Stimulated activated memory B cell treated with anti-CD40 and anti-IgM and Interleukin-4, amounts not matched to agents 10 μg/mL and 1 μg/mL and 100 μg/mL, for 72 hours (primary cell): ENCODE data around the gene TBCD.

ENCODE experiments used
- ATAC-seq: fragments of 150-1000 bp; cut with Tn5 transposase; 2 replicates; pipeline ENCODE4 v1.10.0; 2021
- H3K27ac Mint-ChIP-seq: one replicate; pipeline ENCODE4 v1.8.0; 2022; ENCODE audit warnings: mild to moderate bottlenecking, mixed read lengths
- H3K27me3 Mint-ChIP-seq: one replicate; pipeline ENCODE4 v1.8.0; 2022; ENCODE audit warnings: mixed read lengths
- H3K36me3 Mint-ChIP-seq: one replicate; pipeline ENCODE4 v1.8.0; 2022; ENCODE audit warnings: mixed read lengths
- H3K4me1 Mint-ChIP-seq: one replicate; pipeline ENCODE4 v1.8.0; 2022; ENCODE audit warnings: mixed read lengths
- H3K4me3 Mint-ChIP-seq: one replicate; pipeline ENCODE4 v1.8.0; 2022; ENCODE audit warnings: mild to moderate bottlenecking, moderate library complexity, mixed read lengths
- H3K9me3 Mint-ChIP-seq: one replicate; pipeline ENCODE4 v1.8.0; 2022; ENCODE audit warnings: mixed read lengths

Gene TBCD

DNA sequence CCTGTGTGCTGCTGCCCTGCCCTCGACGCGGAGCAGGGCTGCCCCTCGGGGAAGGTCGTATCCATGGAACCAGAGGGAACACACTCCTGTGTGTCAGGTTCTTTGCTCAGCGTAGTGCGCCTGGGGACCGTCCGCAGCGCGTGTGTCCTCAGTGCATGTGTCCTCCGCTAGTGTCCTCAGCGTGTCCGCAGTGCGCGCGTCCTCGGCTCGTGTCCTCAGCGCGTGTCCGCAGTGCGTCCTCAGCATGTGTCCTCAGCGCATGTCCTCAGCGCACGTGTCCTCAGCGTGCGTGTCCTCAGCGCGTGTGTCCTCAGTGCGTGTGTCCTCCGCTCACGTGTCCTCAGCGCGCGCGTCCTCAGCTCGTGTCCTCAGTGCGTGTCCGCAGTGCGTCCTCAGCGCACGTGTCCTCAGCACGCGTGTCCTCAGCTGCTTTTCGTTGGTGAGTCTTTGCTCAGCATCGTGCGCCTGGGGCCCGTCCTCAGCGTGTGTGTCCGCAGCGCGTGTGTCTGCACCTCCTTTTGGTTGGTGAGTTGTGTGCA lies 147.2 kb downstream of the TBCD start:
- Mint-ChIP-seq H3K4me3 (no peak overlapping the region), H3K27ac (no peak overlapping the region), H3K27me3 (no peaks in the 10 kb centered on the region), H3K9me3 (no peaks in the 10 kb centered on the region), H3K4me1 (peaks cover 3% of the 10 kb centered on the region), H3K36me3 (peaks cover 49% of the 10 kb centered on the region)
- no peak for ATAC-seq

GRCh38 chr17:82899941-82900340 lies 148.1 kb downstream of the TBCD start:
- H3K9me3 Mint-ChIP-seq: no peaks in the 10 kb centered on the region
- H3K27ac Mint-ChIP-seq: no peak overlapping the region
- no peak for ATAC-seq
- H3K27me3 Mint-ChIP-seq: no peaks in the 10 kb centered on the region
- H3K4me1 Mint-ChIP-seq: no peaks in the 10 kb centered on the region
- H3K36me3 Mint-ChIP-seq: peaks cover 56% of the 10 kb centered on the region
- H3K4me3 Mint-ChIP-seq: no peak overlapping the region

DNA sequence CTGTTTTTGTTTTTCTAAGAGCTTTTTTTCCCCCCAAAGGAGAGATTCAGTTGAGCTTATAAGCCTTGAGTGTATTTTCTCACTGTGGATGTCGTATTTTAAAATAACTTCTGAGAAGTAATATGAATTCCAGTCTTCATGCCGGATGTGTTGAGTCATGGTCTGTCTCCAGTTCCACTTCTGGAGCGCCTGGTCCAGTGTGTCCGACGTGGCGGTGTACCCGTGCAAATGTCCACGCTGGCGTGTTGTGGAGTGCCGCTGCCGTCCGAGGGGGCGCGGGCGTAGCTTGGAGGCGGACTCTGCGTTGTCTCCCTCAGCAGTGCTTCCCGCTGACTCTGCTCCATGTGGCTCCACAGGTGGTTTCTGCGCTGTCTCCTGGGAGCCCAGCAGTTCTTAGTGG lies 148.9 kb downstream of the TBCD start:
- Mint-ChIP-seq H3K36me3 (peaks cover 50% of the 10 kb centered on the region), H3K4me3 (no peak overlapping the region), H3K4me1 (no peaks in the 10 kb centered on the region), H3K9me3 (no peaks in the 10 kb centered on the region), H3K27me3 (no peaks in the 10 kb centered on the region), H3K27ac (no peak overlapping the region)
- no peak for ATAC-seq

GRCh38 chr17:82901356-82901755 lies 149.5 kb downstream of the TBCD start:
- Mint-ChIP-seq H3K36me3 (peaks cover 56% of the 10 kb centered on the region), H3K9me3 (no peaks in the 10 kb centered on the region), H3K4me1 (no peaks in the 10 kb centered on the region), H3K27ac (no peak overlapping the region), H3K4me3 (no peak overlapping the region), H3K27me3 (no peaks in the 10 kb centered on the region)
- no peak for ATAC-seq

DNA sequence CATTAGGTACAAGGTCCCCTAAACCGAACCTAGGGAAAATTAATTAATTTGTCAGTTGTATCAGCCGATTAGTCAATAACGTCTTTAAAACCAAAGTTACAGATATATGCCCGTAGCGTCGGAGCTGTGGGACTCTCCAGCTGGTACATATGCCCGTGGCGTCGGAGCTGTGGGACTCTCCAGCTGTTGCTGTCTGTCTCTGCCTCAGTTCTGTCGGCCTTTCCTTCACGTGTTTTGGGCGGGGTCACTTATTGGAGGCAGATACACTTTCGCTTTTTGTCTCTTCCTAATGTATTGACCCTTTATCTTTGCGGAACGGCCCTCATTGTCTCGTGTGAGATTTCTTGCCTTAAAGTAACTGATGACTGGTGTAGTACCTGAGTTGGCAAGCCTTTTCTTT lies 150.0 kb downstream of the TBCD start:
- ATAC-seq: no peak
- Mint-ChIP-seq H3K36me3 (peaks cover 60% of the 10 kb centered on the region), H3K4me1 (no peaks in the 10 kb centered on the region), H3K9me3 (no peaks in the 10 kb centered on the region), H3K27me3 (no peaks in the 10 kb centered on the region), H3K4me3 (no peak overlapping the region), H3K27ac (no peak overlapping the region)

DNA sequence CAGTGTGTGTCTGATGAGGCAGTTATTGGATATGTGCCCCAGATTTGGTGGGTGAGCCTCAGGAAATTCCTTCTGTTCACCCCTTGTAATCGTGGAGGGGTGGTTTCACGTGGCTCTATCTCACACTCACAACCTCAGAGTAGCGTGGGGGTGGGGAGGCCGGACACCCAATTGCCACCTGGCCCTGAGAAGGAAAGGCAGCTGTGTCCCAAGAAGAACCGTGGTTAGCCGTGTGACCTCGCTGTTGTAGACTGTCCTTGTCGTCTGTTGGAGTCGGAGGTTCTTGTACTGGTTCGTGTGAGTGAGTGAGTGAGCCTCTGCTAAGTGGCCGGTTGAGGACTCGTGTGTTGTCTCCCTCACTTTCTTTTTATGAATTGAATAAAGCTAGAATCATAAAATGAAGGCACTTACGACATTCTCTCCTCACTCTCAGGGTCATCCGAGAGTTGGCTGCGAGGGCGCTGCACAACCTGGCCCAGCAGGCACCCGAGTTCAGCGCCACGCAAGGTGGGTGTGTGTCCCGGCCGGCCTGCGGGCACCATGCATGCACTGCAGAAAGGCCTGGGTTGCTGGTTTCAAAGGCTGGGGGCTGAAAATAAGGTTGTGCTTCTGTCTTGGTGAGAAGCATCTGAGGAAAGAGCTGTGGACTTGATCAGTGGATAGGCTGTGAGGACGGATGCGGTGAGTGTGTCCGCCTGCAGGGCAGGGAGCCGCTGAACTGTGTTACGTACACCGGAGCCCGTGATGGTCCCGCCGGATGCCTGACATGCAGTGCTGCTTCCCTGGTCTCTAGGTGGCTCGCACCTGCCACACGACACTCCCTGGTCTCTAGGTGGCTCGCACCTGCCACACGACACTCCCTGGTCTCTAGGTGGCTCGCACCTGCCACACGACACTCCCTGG lies 151.4 kb downstream of the TBCD start:
- Mint-ChIP-seq H3K27me3 (no peaks in the 10 kb centered on the region), H3K36me3 (peaks cover 66% of the 10 kb centered on the region), H3K4me3 (no peak overlapping the region), H3K9me3 (no peaks in the 10 kb centered on the region), H3K4me1 (no peaks in the 10 kb centered on the region), H3K27ac (no peak overlapping the region)
- ATAC-seq: no peak

- Mint-ChIP-seq H3K9me3 (no peaks in the 10 kb centered on the region), H3K36me3 (peaks cover 58% of the 10 kb centered on the region), H3K27ac (no peak overlapping the region), H3K27me3 (no peaks in the 10 kb centered on the region), H3K4me3 (no peak overlapping the region), H3K4me1 (no peaks in the 10 kb centered on the region)
- no peak for ATAC-seq
Measured at GRCh38 chr17:82905130-82905529, 153.3 kb downstream of the TBCD start.

DNA sequence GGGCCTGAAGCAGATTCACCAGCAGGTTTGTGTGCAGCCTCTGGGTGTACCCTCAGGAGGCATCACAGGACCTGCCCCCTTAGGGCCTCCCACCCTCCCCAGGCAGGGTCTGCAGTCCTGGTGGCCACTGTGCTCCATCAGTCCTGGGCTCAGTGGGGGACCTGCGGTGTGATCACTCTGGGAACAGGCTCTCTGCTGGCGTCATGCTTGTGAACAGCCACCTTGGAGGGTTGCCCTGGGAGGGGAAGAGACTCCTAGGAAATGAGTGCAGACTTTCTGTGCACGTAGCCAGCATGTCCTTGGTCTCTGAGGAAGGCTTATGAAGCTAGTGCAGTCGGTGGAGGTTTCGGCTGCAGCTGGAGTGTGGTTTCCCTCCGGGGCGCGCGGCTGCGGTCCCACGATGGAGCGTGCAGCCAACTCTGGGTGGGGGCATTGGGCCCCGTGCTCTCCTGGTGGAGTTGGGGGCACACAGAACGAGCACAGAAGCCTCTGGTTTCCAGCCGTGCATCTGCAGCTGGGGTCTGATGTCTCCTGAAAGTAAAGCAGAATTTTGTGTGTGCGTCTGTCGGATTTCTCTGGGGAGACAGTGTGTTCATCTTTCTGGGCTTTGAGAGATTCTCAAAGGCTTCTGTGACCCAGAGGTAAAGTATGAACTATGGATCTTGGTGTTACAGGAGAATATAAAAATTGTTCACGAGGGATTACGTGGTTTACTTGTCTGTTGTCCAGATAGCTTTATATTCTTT lies 156.1 kb downstream of the TBCD start:
- Mint-ChIP-seq H3K36me3 (peaks cover 54% of the 10 kb centered on the region), H3K27me3 (no peaks in the 10 kb centered on the region), H3K4me1 (peaks cover 19% of the 10 kb centered on the region), H3K9me3 (no peaks in the 10 kb centered on the region), H3K27ac (no peak overlapping the region), H3K4me3 (no peak overlapping the region)
- no peak for ATAC-seq

DNA sequence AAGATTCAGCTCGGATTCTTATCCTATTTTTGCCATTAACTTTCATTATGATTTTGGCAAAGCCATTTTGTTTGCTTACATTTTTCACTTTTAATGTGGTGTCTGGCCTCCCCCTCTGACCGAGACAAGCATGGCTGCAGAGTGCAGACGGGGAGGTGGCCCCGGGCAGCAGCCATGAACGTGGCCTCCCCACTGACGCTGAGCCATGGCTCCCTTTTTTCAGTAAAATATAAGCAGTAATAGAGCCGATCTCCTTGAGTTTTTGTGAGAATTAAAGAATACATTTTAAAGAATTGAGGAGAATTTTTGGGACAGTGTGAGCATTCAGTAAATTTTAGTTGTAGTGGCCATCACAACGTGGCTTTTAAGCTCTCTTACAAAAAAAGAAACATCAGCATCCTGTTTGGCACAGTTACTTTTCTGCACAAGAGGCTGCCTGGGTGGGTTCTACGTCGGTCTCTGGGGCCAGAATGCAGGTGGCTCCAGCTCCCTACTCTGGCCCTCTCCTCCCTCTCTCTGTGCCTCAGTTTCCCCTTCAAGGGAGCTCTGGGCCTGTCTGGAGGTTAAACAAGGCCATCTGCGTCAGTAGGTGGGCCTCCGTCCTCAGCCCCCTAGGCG lies 156.8 kb downstream of the TBCD start:
- no peaks in the 10 kb centered on the region for H3K9me3 Mint-ChIP-seq
- H3K27ac Mint-ChIP-seq: no peak overlapping the region
- H3K4me3 Mint-ChIP-seq: no peak overlapping the region
- ATAC-seq: no peak
- H3K4me1 Mint-ChIP-seq: peaks cover 21% of the 10 kb centered on the region
- H3K36me3 Mint-ChIP-seq: peaks cover 53% of the 10 kb centered on the region
- H3K27me3 Mint-ChIP-seq: no peaks in the 10 kb centered on the region

- ATAC-seq: no peak
- Mint-ChIP-seq H3K27me3 (no peaks in the 10 kb centered on the region), H3K36me3 (peaks cover 49% of the 10 kb centered on the region), H3K4me3 (no peak overlapping the region), H3K9me3 (no peaks in the 10 kb centered on the region), H3K27ac (no peak overlapping the region), H3K4me1 (peaks cover 28% of the 10 kb centered on the region)
Measured at GRCh38 chr17:82909322-82909904, 157.5 kb downstream of the TBCD start.

- ATAC-seq: no peak
- Mint-ChIP-seq H3K4me1 (peaks cover 35% of the 10 kb centered on the region), H3K36me3 (peaks cover 45% of the 10 kb centered on the region), H3K4me3 (no peak overlapping the region), H3K9me3 (no peaks in the 10 kb centered on the region), H3K27ac (no peak overlapping the region), H3K27me3 (no peaks in the 10 kb centered on the region)
Measured at GRCh38 chr17:82910041-82910481, 158.2 kb downstream of the TBCD start.

GRCh38 chr17:82910770-82911169 lies 158.9 kb downstream of the TBCD start:
- H3K9me3 Mint-ChIP-seq: no peaks in the 10 kb centered on the region
- H3K36me3 Mint-ChIP-seq: peaks cover 45% of the 10 kb centered on the region
- no peaks in the 10 kb centered on the region for H3K27me3 Mint-ChIP-seq
- H3K4me1 Mint-ChIP-seq: peaks cover 42% of the 10 kb centered on the region
- ATAC-seq: no peak
- H3K27ac Mint-ChIP-seq: no peak overlapping the region
- no peak overlapping the region for H3K4me3 Mint-ChIP-seq

- H3K9me3 Mint-ChIP-seq: no peaks in the 10 kb centered on the region
- H3K27me3 Mint-ChIP-seq: no peaks in the 10 kb centered on the region
- H3K4me3 Mint-ChIP-seq: peak overlapping the region; percentile 5
- peak; percentile 21 for ATAC-seq
- H3K4me1 Mint-ChIP-seq: peaks cover 52% of the 10 kb centered on the region
- H3K36me3 Mint-ChIP-seq: peaks cover 36% of the 10 kb centered on the region
- peak overlapping the region; percentile 59 for H3K27ac Mint-ChIP-seq
Measured at GRCh38 chr17:82911822-82912221, 160.0 kb downstream of the TBCD start.

- ATAC-seq: no peak
- H3K4me3 Mint-ChIP-seq: no peak overlapping the region
- no peaks in the 10 kb centered on the region for H3K27me3 Mint-ChIP-seq
- H3K27ac Mint-ChIP-seq: peak overlapping the region; percentile 59
- H3K36me3 Mint-ChIP-seq: peaks cover 29% of the 10 kb centered on the region
- no peaks in the 10 kb centered on the region for H3K9me3 Mint-ChIP-seq
- H3K4me1 Mint-ChIP-seq: peaks cover 54% of the 10 kb centered on the region
Measured at GRCh38 chr17:82912484-82913089, 160.7 kb downstream of the TBCD start.
